Measurements from ENCODE around the gene AFAP1L1. TPM values are rescaled to one million over a fixed set of nuclear protein-coding genes. Genes with fewer than 3 reads are reported as not detected.

Gene AFAP1L1
- total and polyA plus RNA-seq, 2 donors (not counting 3 experiments of a cell fraction or from before 2014, with no cell fraction given) = 7.9 to 73.2 TPM

DNA sequence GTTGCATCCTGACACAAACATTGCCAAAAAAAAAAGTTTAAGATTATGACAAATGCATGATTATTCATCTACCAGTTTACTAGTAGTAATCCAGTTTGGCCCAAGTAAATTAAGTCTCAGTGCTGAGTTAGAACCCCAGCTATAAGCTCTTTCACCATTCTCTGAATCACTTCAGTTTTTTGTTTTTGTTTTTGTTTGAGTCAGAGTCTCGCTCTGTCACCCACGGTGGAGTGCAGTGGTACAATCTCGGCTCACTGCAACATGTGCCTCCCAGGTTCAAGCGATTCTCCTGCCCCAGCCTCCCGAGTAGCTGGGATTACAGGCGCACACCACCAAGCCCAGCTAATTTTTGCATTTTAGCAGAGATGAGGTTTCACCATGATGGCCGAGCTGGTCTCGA lies 84.7 kb downstream of the AFAP1L1 start:
- no peaks in the 10 kb centered on the region for H3K27me3 ChIP-seq (ENCODE audit: control insufficient read depth in 2 of 2, insufficient read depth in 2 of 2, low read length in 2 of 2)
- H3K9me1 ChIP-seq (replicated peaks; ENCODE audit: control insufficient read depth, extremely low read depth, insufficient read depth, low read length) = no peaks in the 10 kb centered on the region
- POLR2A ChIA-PET = no interaction called here
- no peaks in the 10 kb centered on the region for H4K20me1 ChIP-seq (replicated peaks; ENCODE audit: control insufficient read depth, extremely low read depth, insufficient read depth, low read length)
- BruUV-seq (replicated peaks) = no TSS peak
- no peak for DNase-seq (ENCODE audit: low read depth, low spot score)
- no peaks in the 10 kb centered on the region for H3K9me3 ChIP-seq (replicated peaks; ENCODE audit: control insufficient read depth, insufficient read depth, low read length)
- no peak overlapping the region for H3K9ac ChIP-seq (replicated peaks; ENCODE audit: extremely low read depth, insufficient read depth, low read length)
- no peak overlapping the region for H3K27ac ChIP-seq (ENCODE audit: insufficient read depth, low read depth, low read length)
- no peak for TF ChIP-seq GATA2 (IDR thresholded peaks at IDR 0.05; ENCODE audit: insufficient read depth, insufficient read length, low read depth, low read length)
- TF ChIP-seq, protein P1, sequence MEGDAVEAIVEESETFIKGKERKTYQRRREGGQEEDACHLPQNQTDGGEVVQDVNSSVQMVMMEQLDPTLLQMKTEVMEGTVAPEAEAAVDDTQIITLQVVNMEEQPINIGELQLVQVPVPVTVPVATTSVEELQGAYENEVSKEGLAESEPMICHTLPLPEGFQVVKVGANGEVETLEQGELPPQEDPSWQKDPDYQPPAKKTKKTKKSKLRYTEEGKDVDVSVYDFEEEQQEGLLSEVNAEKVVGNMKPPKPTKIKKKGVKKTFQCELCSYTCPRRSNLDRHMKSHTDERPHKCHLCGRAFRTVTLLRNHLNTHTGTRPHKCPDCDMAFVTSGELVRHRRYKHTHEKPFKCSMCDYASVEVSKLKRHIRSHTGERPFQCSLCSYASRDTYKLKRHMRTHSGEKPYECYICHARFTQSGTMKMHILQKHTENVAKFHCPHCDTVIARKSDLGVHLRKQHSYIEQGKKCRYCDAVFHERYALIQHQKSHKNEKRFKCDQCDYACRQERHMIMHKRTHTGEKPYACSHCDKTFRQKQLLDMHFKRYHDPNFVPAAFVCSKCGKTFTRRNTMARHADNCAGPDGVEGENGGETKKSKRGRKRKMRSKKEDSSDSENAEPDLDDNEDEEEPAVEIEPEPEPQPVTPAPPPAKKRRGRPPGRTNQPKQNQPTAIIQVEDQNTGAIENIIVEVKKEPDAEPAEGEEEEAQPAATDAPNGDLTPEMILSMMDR (IDR thresholded peaks at IDR 0.05; ENCODE audit: extremely low read depth in 1 of 2, insufficient read depth in 1 of 2, low read depth in 1 of 2, low read length in 2 of 2) = no peak
- TF ChIP-seq, protein P2, sequence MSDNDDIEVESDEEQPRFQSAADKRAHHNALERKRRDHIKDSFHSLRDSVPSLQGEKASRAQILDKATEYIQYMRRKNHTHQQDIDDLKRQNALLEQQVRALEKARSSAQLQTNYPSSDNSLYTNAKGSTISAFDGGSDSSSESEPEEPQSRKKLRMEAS (IDR thresholded peaks at IDR 0.05; ENCODE audit: insufficient read depth, insufficient read length) = no peak
- TF ChIP-seq FOS (IDR thresholded peaks at IDR 0.05; ENCODE audit: borderline replicate concordance, insufficient read depth, low read length) = no peak
- TF ChIP-seq EZH2 (IDR thresholded peaks at IDR 0.05; ENCODE audit: borderline replicate concordance, low read depth, low read length, severe bottlenecking) = no peak
- no peak overlapping the region for H3K4me3 ChIP-seq (replicated peaks in 1 of 3; ENCODE audit: insufficient read depth in 1 of 3, low read depth in 1 of 3, low read length in 3 of 3)
- CTCF ChIA-PET = interaction anchor here (0.9 to 5.9 kb wide), 5 partner anchors 8 to 91 kb away, joined by 3 to 67 read pairs (median 3); partner anchors contain the start of gene GRPEL2
- FAIRE-seq = no peak
- no peak overlapping the region for H3K4me2 ChIP-seq (ENCODE audit: insufficient read depth, low read length)
- peaks cover 7% of the 10 kb centered on the region for H3K4me1 ChIP-seq (ENCODE audit: control insufficient read depth, extremely low read depth, insufficient read depth, low read length)
- peaks cover 2 to 25% of the 10 kb centered on the region in 2 experiments for H3K36me3 ChIP-seq (ENCODE audit: control insufficient read depth in 2 of 2, extremely low read depth in 1 of 2, insufficient read depth in 2 of 2, low read length in 2 of 2)
- peaks cover 14% of the 10 kb centered on the region for H3K79me2 ChIP-seq (ENCODE audit: control insufficient read depth, insufficient read depth, low read length)
- H2AFZ ChIP-seq (ENCODE audit: low read depth, low read length) = no peak overlapping the region
- dilution Hi-C loops (cut with MboI; ENCODE audit: extremely low pct_ligation_motif_present, low sequenced_read_pairs) = no loop called here
- intact Hi-C loops (cut with micrococcal nuclease) = loop anchor here (5.0 kb wide), 1 partner anchor 34 kb away; no protein-coding TSS in a partner anchor
